Chondrocyte (in vitro differentiated cells): Measurements from ENCODE around the gene IL15RA. TPM values are rescaled to one million over a fixed set of nuclear protein-coding genes. Genes with fewer than 3 reads are reported as not detected.

ENCODE experiments used
- DNase-seq: peaks from one replicate; pipeline ENCODE4 v3.0.0; 2021; ENCODE audit warnings: mixed read lengths, low spot score
- H3K27ac Mint-ChIP-seq: one replicate; pipeline ENCODE4 v1.8.0; 2021; ENCODE audit warnings: mild to moderate bottlenecking, moderate library complexity, mixed read lengths; ENCODE audit not compliant: unreplicated experiment
- H3K27me3 Mint-ChIP-seq: 2 replicates; pipeline ENCODE4 v1.8.0; 2021; ENCODE audit warnings: low read depth, mixed read lengths
- H3K36me3 Mint-ChIP-seq: 2 replicates; pipeline ENCODE4 v1.8.0; 2021; ENCODE audit warnings: low read depth, mixed read lengths
- H3K4me1 Mint-ChIP-seq: 2 replicates; pipeline ENCODE4 v1.8.0; 2021; ENCODE audit warnings: low read depth, mild to moderate bottlenecking, mixed read lengths
- H3K4me3 Mint-ChIP-seq: one replicate; pipeline ENCODE4 v1.8.0; 2021; ENCODE audit warnings: mild to moderate bottlenecking, moderate library complexity, mixed read lengths; ENCODE audit not compliant: unreplicated experiment
- H3K9me3 Mint-ChIP-seq: 2 replicates; pipeline ENCODE4 v1.8.0; 2021; ENCODE audit warnings: low read depth, mixed read lengths
- total RNA-seq: library from RNA; stranded (reverse); gene quantifications from 3 replicates; pipeline ENCODE4 v1.2.1, GENCODE V29; 2021
- TF ChIP-seq, protein P1 (sequence below): fragments of 200-600 bp; sonication (generic); IDR thresholded peaks from 2 replicates; pipeline ENCODE4 v1.5.0; 2021; ENCODE audit warnings: antibody characterized with exemption, mild to moderate bottlenecking, moderate library complexity

IL15RA gene
- total RNA-seq, 1 donor from 2014 or later = 0.65 TPM

DNA sequence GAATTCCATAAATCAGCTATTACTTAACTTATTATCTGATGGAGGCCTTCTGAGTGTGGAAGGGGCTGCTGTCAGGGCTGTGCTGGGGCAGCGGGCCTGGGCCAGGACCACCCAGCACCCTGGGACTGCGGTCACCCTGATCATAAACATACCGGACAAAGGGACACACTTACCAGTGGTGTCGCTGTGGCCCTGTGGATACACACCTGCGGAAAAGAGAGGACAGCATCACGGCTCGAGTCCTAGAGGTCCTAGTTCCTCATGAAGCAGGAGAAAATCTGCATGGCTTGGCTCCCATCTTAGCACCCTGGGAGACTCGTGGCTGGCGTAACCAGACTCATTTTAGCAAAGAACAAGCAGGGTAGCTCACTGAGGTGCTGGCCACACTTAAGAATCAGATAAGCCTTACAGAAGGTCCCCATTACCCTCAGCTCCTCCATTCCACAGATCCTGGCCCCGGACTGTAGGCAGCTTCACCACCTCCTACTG, 17.7 kb downstream of the IL15RA start:
- peak; percentile 64 for DNase-seq
- Mint-ChIP-seq H3K36me3 (no peaks in the 10 kb centered on the region), H3K4me3 (no peak overlapping the region), H3K4me1 (peaks cover 12% of the 10 kb centered on the region), H3K9me3 (no peaks in the 10 kb centered on the region), H3K27ac (no peak overlapping the region), H3K27me3 (no peaks in the 10 kb centered on the region)
- TF ChIP-seq, protein P1, sequence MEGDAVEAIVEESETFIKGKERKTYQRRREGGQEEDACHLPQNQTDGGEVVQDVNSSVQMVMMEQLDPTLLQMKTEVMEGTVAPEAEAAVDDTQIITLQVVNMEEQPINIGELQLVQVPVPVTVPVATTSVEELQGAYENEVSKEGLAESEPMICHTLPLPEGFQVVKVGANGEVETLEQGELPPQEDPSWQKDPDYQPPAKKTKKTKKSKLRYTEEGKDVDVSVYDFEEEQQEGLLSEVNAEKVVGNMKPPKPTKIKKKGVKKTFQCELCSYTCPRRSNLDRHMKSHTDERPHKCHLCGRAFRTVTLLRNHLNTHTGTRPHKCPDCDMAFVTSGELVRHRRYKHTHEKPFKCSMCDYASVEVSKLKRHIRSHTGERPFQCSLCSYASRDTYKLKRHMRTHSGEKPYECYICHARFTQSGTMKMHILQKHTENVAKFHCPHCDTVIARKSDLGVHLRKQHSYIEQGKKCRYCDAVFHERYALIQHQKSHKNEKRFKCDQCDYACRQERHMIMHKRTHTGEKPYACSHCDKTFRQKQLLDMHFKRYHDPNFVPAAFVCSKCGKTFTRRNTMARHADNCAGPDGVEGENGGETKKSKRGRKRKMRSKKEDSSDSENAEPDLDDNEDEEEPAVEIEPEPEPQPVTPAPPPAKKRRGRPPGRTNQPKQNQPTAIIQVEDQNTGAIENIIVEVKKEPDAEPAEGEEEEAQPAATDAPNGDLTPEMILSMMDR = no peak

DNA sequence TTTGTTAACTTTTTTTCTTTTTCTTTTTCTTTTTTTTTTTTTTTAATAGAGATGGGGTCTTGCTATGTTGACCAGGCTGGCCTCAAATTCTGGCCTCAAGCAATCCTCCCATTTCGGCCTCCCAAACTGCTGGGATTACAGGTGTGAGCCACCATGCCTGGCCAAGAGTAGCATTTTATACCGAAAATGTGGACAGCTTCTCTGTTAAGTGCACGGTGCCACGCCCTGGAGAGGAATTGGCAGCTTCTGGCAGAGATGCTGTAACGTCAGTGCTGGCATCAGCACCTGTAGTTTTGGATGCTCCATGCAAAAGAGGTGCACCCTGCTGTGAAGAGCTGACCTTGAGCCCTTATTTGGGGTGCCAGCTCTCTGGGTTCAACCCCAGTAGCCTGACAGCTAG, 18.2 kb downstream of the IL15RA start:
- no peaks in the 10 kb centered on the region for H3K36me3 Mint-ChIP-seq
- H3K4me1 Mint-ChIP-seq = peaks cover 12% of the 10 kb centered on the region
- TF ChIP-seq, protein P1 = no peak
- DNase-seq = peak; percentile 20
- no peak overlapping the region for H3K27ac Mint-ChIP-seq
- no peaks in the 10 kb centered on the region for H3K27me3 Mint-ChIP-seq
- no peaks in the 10 kb centered on the region for H3K9me3 Mint-ChIP-seq
- no peak overlapping the region for H3K4me3 Mint-ChIP-seq

DNA sequence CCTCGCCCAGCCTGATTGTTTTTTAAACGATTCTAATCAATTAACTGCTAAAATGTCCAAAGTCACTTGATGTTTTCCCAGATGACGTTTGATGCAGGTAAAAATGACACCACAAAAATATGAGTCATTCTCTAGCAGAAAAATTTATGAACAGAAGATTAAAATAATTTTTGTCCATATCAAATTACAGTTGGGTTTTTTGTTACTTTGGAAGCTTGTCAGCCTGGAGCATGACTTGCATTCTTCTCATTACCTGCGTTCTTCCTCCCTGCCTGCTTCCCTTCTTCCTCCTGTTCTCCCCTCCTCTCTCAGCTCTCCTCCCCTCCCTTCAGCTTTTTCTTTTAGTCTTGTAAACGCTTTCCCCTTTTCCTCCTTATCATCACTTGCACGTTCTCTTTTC, 18.7 kb downstream of the IL15RA start:
- Mint-ChIP-seq H3K9me3 (no peaks in the 10 kb centered on the region), H3K27ac (peak overlapping the region; percentile 68), H3K4me3 (no peak overlapping the region), H3K36me3 (no peaks in the 10 kb centered on the region), H3K27me3 (no peaks in the 10 kb centered on the region), H3K4me1 (peaks cover 15% of the 10 kb centered on the region)
- TF ChIP-seq, protein P1 = no peak
- no peak for DNase-seq

DNA sequence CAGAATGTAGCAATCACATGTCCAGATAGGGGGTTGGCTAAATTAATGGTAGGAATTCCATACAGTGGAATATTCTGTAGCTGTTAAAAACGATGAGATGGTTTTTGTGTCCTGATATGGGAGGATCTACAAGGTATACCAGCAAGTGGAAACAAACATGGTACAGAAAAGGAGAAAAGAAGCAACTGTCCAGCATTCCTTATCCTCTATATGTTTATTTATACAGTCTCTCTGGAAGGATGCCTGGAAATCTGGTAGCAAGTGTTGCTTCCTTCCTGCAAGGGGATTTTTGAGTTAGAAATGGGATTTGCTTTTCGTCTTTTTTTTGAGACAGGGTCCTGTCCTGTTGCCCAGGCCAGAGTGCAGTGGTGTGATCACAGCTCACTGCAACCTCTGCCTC, 19.3 kb downstream of the IL15RA start:
- no peaks in the 10 kb centered on the region for H3K9me3 Mint-ChIP-seq
- peak overlapping the region; percentile 68 for H3K27ac Mint-ChIP-seq
- H3K36me3 Mint-ChIP-seq = no peaks in the 10 kb centered on the region
- no peak overlapping the region for H3K4me3 Mint-ChIP-seq
- TF ChIP-seq, protein P1 = no peak
- no peak for DNase-seq
- no peaks in the 10 kb centered on the region for H3K27me3 Mint-ChIP-seq
- peaks cover 18% of the 10 kb centered on the region for H3K4me1 Mint-ChIP-seq

DNA sequence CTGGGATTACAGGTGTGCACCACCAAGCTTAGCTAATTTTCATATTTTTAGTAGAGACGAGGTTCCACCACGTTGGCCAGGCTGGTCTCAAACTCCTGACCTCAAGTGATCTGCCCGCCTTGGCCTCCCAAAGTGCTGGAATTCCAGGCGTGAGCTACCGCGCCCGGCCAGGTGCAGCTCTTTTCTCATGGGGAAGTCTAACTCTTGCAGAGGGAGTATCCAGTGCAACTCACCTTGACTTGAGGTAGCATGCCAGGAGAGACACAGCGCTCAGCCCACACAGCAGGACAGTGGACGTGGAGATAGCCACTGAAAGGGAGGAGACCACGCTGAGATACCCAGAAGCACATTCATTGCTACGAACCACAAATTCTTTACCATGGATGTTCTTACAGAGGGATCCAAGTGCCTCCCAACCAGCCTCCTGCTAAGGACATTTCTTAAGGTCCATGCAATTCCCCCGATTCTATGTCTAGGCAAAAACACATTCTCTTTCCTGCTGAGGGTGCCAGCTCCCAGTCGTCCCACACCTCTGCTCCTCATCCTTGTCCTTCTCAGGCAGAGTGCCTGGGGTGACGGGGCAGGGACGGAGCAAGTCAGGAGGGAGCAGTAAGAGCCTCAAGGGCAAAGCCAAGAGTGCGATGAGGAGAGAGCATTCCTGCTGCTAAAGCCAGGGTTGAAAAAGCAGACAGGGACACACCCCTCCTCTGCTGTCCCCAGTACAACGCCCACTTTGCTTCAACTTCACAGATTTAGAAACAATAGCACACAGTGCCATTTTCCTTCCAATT, 21.0 kb downstream of the IL15RA start:
- Mint-ChIP-seq H3K4me3 (no peak overlapping the region), H3K27me3 (no peaks in the 10 kb centered on the region), H3K9me3 (no peaks in the 10 kb centered on the region), H3K4me1 (peaks cover 20% of the 10 kb centered on the region), H3K27ac (no peak overlapping the region), H3K36me3 (no peaks in the 10 kb centered on the region)
- peak; percentile 34 for DNase-seq
- TF ChIP-seq, protein P1 = no peak
